HG02678 (cell line): ENCODE results near the gene SLC22A1.

Source experiments
- ATAC-seq: cut with Tn5 transposase; IDR thresholded peaks from one replicate; pipeline ENCODE4 v1.9.1; 2021; ENCODE audit warnings: mild to moderate bottlenecking, moderate library complexity; ENCODE audit not compliant: unreplicated experiment

SLC22A1 gene

DNA sequence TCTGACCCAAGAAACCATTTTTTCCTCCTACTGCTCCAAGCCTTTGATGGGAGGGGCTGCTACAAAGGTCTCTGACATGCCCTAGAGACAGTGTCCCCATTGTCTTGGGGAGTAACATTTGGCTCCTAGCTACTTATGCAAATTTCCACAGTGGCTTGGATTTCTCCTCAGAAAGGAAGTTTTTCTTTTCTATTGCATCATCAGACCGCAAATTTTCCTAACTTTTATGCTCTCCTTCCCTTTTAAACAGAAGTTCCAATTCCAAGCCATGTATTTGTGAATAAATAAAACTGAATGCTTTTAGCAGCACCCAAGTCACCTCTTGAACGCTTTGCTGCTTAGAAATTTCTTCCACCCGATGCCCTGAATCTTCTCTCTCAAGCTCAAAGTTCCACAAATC is 86.0 kb downstream of the SLC22A1 start:
- no peak for ATAC-seq
